Measurements from ENCODE around the gene ARID5A. TPM values are rescaled to one million over a fixed set of nuclear protein-coding genes. Genes with fewer than 3 reads are reported as not detected.

ARID5A gene
- total RNA-seq, 5 donors from 2014 or later (not counting 1 experiment from before 2014, with no cell fraction given), result 105 to 140 (median 116) TPM

GRCh38 chr2:96501886-96502810 lies 34.4 kb upstream of the ARID5A start:
- H3K27me3 ChIP-seq (replicated peaks in 1 of 2; ENCODE audit: control insufficient read depth in 2 of 2, extremely low read depth in 1 of 2, insufficient read depth in 2 of 2, low read length in 1 of 2), result peaks cover 0 to 31% of the 10 kb centered on the region in 2 experiments
- Mint-ChIP-seq H3K4me1 (peaks cover 14 to 15% (median 15%) of the 10 kb centered on the region in 3 donors), H3K27me3 (peaks cover 0 to 3% of the 10 kb centered on the region in 2 donors), H3K36me3 (no peaks in the 10 kb centered on the region), H3K4me3 (no peak overlapping the region), H3K9me3 (no peaks in the 10 kb centered on the region), H3K27ac (no peak overlapping the region)
- DNase-seq, result no peak
- ATAC-seq (replicated peaks in 1 of 4), result no peak
- H3K4me3 ChIP-seq (ENCODE audit: control insufficient read depth in 1 of 2, extremely low read depth in 1 of 2, low read length in 1 of 2), result no peak overlapping the region
- H3K4me1 ChIP-seq (ENCODE audit: control insufficient read depth in 1 of 2, extremely low read depth in 1 of 2, insufficient read depth in 2 of 2, low read length in 2 of 2), result peaks cover 3 to 14% of the 10 kb centered on the region in 2 experiments
- H3K27ac ChIP-seq (ENCODE audit: low read length), result no peak overlapping the region
- ChIA-PET POLR2A (no interaction called here), CTCF (no interaction called here)
- H3K9me3 ChIP-seq, result no peaks in the 10 kb centered on the region
- no peaks in the 10 kb centered on the region for H3K36me3 ChIP-seq (ENCODE audit: control insufficient read depth in 2 of 2, extremely low read depth in 1 of 2, insufficient read depth in 1 of 2, low read length in 1 of 2)
- 82% methylated on average over 11 of the region's 16 CpGs for WGBS (ENCODE audit: insufficient coverage)

GRCh38 chr2:96502891-96503636 lies 33.5 kb upstream of the ARID5A start:
- H3K4me1 Mint-ChIP-seq, result peaks cover 15 to 20% (median 20%) of the 10 kb centered on the region in 3 donors
- H3K9me3 Mint-ChIP-seq, result no peaks in the 10 kb centered on the region
- ChIA-PET POLR2A (no interaction called here), CTCF (no interaction called here)
- no peak overlapping the region for H3K27ac Mint-ChIP-seq
- H3K36me3 ChIP-seq (ENCODE audit: control insufficient read depth in 2 of 2, extremely low read depth in 1 of 2, insufficient read depth in 1 of 2, low read length in 1 of 2), result no peaks in the 10 kb centered on the region
- DNase-seq (no peak), ATAC-seq (replicated peaks in 1 of 4) (no peak)
- no peaks in the 10 kb centered on the region for H3K36me3 Mint-ChIP-seq
- no peak overlapping the region for H3K4me3 ChIP-seq (ENCODE audit: control insufficient read depth in 1 of 2, extremely low read depth in 1 of 2, low read length in 1 of 2)
- H3K9me3 ChIP-seq, result no peaks in the 10 kb centered on the region
- H3K27me3 Mint-ChIP-seq, result peaks cover 0 to 3% of the 10 kb centered on the region in 2 donors
- no peak overlapping the region for H3K27ac ChIP-seq (ENCODE audit: low read length)
- peaks cover 0 to 31% of the 10 kb centered on the region in 2 experiments for H3K27me3 ChIP-seq (replicated peaks in 1 of 2; ENCODE audit: control insufficient read depth in 2 of 2, extremely low read depth in 1 of 2, insufficient read depth in 2 of 2, low read length in 1 of 2)
- H3K4me1 ChIP-seq (ENCODE audit: control insufficient read depth in 1 of 2, extremely low read depth in 1 of 2, insufficient read depth in 2 of 2, low read length in 2 of 2), result peaks cover 3 to 19% of the 10 kb centered on the region in 2 experiments
- no peak overlapping the region for H3K4me3 Mint-ChIP-seq
- WGBS (ENCODE audit: insufficient coverage), result 91% methylated on average over 8 of the region's 13 CpGs

GRCh38 chr2:96503637-96504243 lies 32.8 kb upstream of the ARID5A start:
- H3K27me3 Mint-ChIP-seq, result peaks cover 0 to 3% of the 10 kb centered on the region in 2 donors
- H3K36me3 Mint-ChIP-seq, result no peaks in the 10 kb centered on the region
- ChIA-PET POLR2A (no interaction called here), CTCF (no interaction called here)
- DNase-seq, result no peak
- peaks cover 0 to 37% of the 10 kb centered on the region in 2 experiments for H3K27me3 ChIP-seq (replicated peaks in 1 of 2; ENCODE audit: control insufficient read depth in 2 of 2, extremely low read depth in 1 of 2, insufficient read depth in 2 of 2, low read length in 1 of 2)
- H3K27ac ChIP-seq (ENCODE audit: low read length), result no peak overlapping the region
- no peak for ATAC-seq (replicated peaks in 1 of 4)
- peaks cover 16 to 22% (median 20%) of the 10 kb centered on the region in 3 donors for H3K4me1 Mint-ChIP-seq
- no peaks in the 10 kb centered on the region for H3K36me3 ChIP-seq (ENCODE audit: control insufficient read depth in 2 of 2, extremely low read depth in 1 of 2, insufficient read depth in 1 of 2, low read length in 1 of 2)
- no peaks in the 10 kb centered on the region for H3K9me3 ChIP-seq
- no peaks in the 10 kb centered on the region for H3K9me3 Mint-ChIP-seq
- no peak overlapping the region for H3K27ac Mint-ChIP-seq
- H3K4me1 ChIP-seq (ENCODE audit: control insufficient read depth in 1 of 2, extremely low read depth in 1 of 2, insufficient read depth in 2 of 2, low read length in 2 of 2), result peaks cover 5 to 26% of the 10 kb centered on the region in 2 experiments
- H3K4me3 ChIP-seq (ENCODE audit: control insufficient read depth in 1 of 2, extremely low read depth in 1 of 2, low read length in 1 of 2), result no peak overlapping the region
- 85% methylated on average over 4 of the region's 12 CpGs for WGBS (ENCODE audit: insufficient coverage)
- no peak overlapping the region for H3K4me3 Mint-ChIP-seq

GRCh38 chr2:96505231-96505889 lies 31.2 kb upstream of the ARID5A start, which contains the start of gene NEURL3:
Gene NEURL3 (minus strand): TSS chr2:96505357. CDS start chr2:96505286, 71 bp downstream.
- no peak within 1 kb of the TSS for H3K27ac Mint-ChIP-seq
- Histone ChIP-seq H3K27ac (ENCODE audit: low read length) (no peak within 1 kb of the TSS), H3K9me3 (no peaks in the 10 kb centered on the region), H3K27me3 (replicated peaks in 1 of 2; ENCODE audit: control insufficient read depth in 2 of 2, extremely low read depth in 1 of 2, insufficient read depth in 2 of 2, low read length in 1 of 2) (peaks cover 0 to 48% of the 10 kb centered on the region in 2 experiments), H3K36me3 (ENCODE audit: control insufficient read depth in 2 of 2, extremely low read depth in 1 of 2, insufficient read depth in 1 of 2, low read length in 1 of 2) (no peaks in the 10 kb centered on the region), H3K4me1 (ENCODE audit: control insufficient read depth in 1 of 2, extremely low read depth in 1 of 2, insufficient read depth in 2 of 2, low read length in 2 of 2) (peaks cover 5 to 35% of the 10 kb centered on the region in 2 experiments), H3K4me3 (ENCODE audit: control insufficient read depth in 1 of 2, extremely low read depth in 1 of 2, low read length in 1 of 2) (no peak within 1 kb of the TSS)
- POLR2A ChIA-PET, result no interaction called here
- H3K4me1 Mint-ChIP-seq, result peaks cover 24 to 31% (median 26%) of the 10 kb centered on the region in 3 donors
- H3K36me3 Mint-ChIP-seq, result no peaks in the 10 kb centered on the region
- CTCF ChIA-PET, result interaction anchor here in 1 of 2 donors (0.5 to 0.9 kb wide), 2 partner anchors 170 to 173 kb away, joined by 3 read pairs; partner anchors contain the start of gene NCAPH
- no peaks in the 10 kb centered on the region for H3K9me3 Mint-ChIP-seq
- ATAC-seq (replicated peaks in 1 of 4) (no peak), DNase-seq (no peak)
- 83% methylated on average over 6 of the region's 9 CpGs for WGBS (ENCODE audit: insufficient coverage)
- H3K27me3 Mint-ChIP-seq, result peaks cover 3 to 11% of the 10 kb centered on the region in 2 donors
- no peak within 1 kb of the TSS for H3K4me3 Mint-ChIP-seq

GRCh38 chr2:96506016-96506906 lies 30.3 kb upstream of the ARID5A start:
- Histone ChIP-seq H3K4me3 (ENCODE audit: control insufficient read depth in 1 of 2, extremely low read depth in 1 of 2, low read length in 1 of 2) (no peak overlapping the region), H3K36me3 (ENCODE audit: control insufficient read depth in 2 of 2, extremely low read depth in 1 of 2, insufficient read depth in 1 of 2, low read length in 1 of 2) (no peaks in the 10 kb centered on the region), H3K9me3 (no peaks in the 10 kb centered on the region), H3K4me1 (ENCODE audit: control insufficient read depth in 1 of 2, extremely low read depth in 1 of 2, insufficient read depth in 2 of 2, low read length in 2 of 2) (peaks cover 5 to 34% of the 10 kb centered on the region in 2 experiments), H3K27ac (ENCODE audit: low read length) (no peak overlapping the region), H3K27me3 (replicated peaks in 1 of 2; ENCODE audit: control insufficient read depth in 2 of 2, extremely low read depth in 1 of 2, insufficient read depth in 2 of 2, low read length in 1 of 2) (peaks cover 0 to 50% of the 10 kb centered on the region in 2 experiments)
- H3K27ac Mint-ChIP-seq, result no peak overlapping the region
- peaks cover 3 to 17% of the 10 kb centered on the region in 2 donors for H3K27me3 Mint-ChIP-seq
- CTCF ChIA-PET, result interaction anchor here in 1 of 2 donors (0.8 kb wide), 1 partner anchor 100 kb away, joined by 3 read pairs; no protein-coding TSS in a partner anchor
- no peak overlapping the region for H3K4me3 Mint-ChIP-seq
- no peaks in the 10 kb centered on the region for H3K9me3 Mint-ChIP-seq
- no peak for DNase-seq
- H3K36me3 Mint-ChIP-seq, result no peaks in the 10 kb centered on the region
- peaks cover 20 to 26% (median 23%) of the 10 kb centered on the region in 3 donors for H3K4me1 Mint-ChIP-seq
- ATAC-seq (replicated peaks in 1 of 4), result no peak
- WGBS (ENCODE audit: insufficient coverage), result 85% methylated on average over 3 of the region's 8 CpGs
- POLR2A ChIA-PET, result interaction anchor here in 1 of 2 donors (0.6 kb wide), 1 partner anchor 93 kb away, joined by 6 read pairs; no protein-coding TSS in a partner anchor

All from T-cell (primary cell).